ENCODE results near the gene NAPB.

The NAPB gene

DNA sequence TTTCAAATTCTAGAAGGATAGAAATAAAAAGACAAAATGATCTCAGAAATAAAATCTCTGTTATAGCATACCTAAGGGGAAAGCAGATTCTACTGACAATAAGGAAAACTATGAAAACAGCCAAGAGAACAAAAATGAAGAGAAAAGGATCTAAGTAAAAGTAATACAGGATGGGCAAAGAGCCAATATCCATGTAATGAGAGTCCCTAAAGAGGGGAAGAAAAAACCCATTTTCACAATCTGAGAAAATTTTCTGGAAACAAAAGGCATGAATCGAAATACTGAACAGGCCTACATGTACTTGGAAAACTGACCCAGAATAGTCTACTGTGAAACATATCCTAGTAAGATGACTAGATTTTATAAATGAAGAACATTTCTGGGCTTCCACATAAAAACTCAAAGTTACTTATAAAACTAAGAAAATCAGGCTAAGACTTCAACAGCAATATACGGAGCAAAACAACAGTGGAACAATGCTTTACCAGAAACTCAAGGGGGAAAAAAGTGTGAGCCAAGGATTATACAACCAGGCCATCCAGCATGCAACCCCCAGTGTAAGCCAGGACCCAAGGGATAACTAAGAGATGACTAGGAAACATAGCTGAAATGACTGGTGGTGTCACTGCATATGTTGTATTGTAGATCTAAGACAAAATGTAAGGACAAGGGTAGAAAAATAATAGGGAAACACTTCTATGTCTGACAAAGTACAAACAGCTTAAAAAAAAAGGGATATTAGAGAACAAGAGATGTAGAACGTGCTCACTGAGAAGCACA is 10.2 kb downstream of the NAPB start:
- TF ChIP-seq FOXP2 (optimal IDR thresholded peaks at IDR 0.05; ENCODE audit: borderline replicate concordance, extremely low read depth, extremely low read length, insufficient read depth) (no peak), POLR2AphosphoS5 (IDR thresholded peaks at IDR 0.05; ENCODE audit: low read depth, low read length) (no peak), TAF1 (IDR thresholded peaks at IDR 0.05; ENCODE audit: borderline replicate concordance, insufficient read depth, low read length) (no peak), SIN3A (IDR thresholded peaks at IDR 0.05; ENCODE audit: borderline replicate concordance, insufficient read depth, low read length) (no peak)
- TF ChIP-seq, protein P1, sequence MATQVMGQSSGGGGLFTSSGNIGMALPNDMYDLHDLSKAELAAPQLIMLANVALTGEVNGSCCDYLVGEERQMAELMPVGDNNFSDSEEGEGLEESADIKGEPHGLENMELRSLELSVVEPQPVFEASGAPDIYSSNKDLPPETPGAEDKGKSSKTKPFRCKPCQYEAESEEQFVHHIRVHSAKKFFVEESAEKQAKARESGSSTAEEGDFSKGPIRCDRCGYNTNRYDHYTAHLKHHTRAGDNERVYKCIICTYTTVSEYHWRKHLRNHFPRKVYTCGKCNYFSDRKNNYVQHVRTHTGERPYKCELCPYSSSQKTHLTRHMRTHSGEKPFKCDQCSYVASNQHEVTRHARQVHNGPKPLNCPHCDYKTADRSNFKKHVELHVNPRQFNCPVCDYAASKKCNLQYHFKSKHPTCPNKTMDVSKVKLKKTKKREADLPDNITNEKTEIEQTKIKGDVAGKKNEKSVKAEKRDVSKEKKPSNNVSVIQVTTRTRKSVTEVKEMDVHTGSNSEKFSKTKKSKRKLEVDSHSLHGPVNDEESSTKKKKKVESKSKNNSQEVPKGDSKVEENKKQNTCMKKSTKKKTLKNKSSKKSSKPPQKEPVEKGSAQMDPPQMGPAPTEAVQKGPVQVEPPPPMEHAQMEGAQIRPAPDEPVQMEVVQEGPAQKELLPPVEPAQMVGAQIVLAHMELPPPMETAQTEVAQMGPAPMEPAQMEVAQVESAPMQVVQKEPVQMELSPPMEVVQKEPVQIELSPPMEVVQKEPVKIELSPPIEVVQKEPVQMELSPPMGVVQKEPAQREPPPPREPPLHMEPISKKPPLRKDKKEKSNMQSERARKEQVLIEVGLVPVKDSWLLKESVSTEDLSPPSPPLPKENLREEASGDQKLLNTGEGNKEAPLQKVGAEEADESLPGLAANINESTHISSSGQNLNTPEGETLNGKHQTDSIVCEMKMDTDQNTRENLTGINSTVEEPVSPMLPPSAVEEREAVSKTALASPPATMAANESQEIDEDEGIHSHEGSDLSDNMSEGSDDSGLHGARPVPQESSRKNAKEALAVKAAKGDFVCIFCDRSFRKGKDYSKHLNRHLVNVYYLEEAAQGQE (IDR thresholded peaks at IDR 0.05; ENCODE audit: insufficient read depth in 1 of 2, low read depth in 2 of 2, low read length in 2 of 2), result no peak

DNA sequence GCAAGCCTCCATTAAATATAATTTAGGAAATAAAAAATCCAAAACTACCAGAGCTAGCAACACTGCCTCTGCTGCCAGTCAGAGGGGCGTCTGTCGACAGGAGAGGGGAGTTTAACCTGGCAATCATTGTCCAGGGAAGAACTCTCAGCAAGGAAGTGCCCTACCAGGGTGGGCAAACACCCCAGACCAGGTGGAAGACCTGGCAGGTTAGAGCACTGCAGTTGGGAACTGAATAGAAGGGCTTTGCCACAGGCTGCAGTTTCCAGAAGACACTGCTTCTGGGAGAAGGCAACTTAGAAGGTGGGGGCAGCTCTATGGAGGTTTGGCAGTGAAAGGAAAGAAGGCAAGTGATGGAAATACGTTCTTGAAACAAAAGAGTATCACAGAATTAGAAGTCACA is 11.5 kb downstream of the NAPB start:
- TF ChIP-seq POLR2AphosphoS5 (IDR thresholded peaks at IDR 0.05; ENCODE audit: low read depth, low read length) (no peak), TAF1 (IDR thresholded peaks at IDR 0.05; ENCODE audit: borderline replicate concordance, insufficient read depth, low read length) (no peak), FOXP2 (optimal IDR thresholded peaks at IDR 0.05; ENCODE audit: borderline replicate concordance, extremely low read depth, extremely low read length, insufficient read depth) (no peak), SIN3A (IDR thresholded peaks at IDR 0.05; ENCODE audit: borderline replicate concordance, insufficient read depth, low read length) (no peak)
- TF ChIP-seq, protein P1 (IDR thresholded peaks at IDR 0.05; ENCODE audit: insufficient read depth in 1 of 2, low read depth in 2 of 2, low read length in 2 of 2), result no peak

DNA sequence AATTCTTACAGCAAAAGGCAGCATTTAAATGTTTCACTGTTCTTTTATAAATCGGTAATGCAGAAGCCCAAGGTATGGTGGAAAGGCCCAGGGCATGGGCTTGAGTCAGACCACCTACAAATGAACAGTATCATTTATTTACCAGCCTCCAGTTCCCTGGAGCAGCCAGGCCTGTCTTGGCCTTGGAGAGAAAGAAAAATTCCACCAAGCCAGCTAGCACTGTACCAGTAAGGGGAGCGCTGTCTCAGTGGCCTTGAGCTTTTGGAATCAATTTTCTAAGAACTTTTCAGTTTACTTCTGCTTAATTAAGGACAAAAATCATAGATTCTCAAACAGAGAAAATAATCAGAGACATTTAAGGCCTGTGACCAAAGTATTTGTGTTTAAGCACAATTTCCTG is 12.3 kb downstream of the NAPB start:
- TF ChIP-seq SIN3A (IDR thresholded peaks at IDR 0.05; ENCODE audit: borderline replicate concordance, insufficient read depth, low read length), result no peak

DNA sequence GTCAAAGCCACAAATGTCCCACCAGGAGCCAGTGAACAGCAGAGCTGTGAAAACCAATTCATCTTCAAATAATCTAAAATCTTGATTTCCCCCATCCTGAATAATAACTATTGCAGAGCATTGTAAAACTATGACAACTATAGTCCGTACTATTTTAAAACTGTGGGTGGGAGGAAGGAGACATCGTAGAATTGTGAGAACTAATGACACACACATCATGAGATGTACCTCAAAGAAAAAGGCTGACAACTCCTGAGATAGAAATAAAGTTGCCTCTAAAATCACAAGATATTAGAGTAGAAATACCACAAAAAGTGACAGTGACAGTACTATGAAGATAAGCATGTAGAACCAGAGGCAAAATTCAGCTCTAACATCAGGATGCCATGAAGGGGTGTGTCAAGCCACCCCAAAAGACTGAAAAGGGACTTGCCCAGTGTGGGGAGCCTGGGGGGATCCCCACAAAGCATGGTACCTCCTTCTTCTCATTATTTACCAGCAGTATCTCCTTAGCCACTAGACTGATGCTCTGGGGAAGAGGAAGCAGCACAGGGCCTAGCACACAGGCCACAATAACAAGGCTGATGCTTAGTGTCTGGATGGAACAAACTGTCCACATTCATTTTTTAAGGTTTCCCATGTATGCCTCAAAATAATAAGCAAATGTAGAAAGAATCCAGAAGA is 13.4 kb downstream of the NAPB start:
- no peak for TF ChIP-seq POLR2AphosphoS5 (IDR thresholded peaks at IDR 0.05; ENCODE audit: low read depth, low read length)
- TF ChIP-seq, protein P1 (IDR thresholded peaks at IDR 0.05; ENCODE audit: insufficient read depth in 1 of 2, low read depth in 2 of 2, low read length in 2 of 2), result no peak
- TF ChIP-seq FOXP2 (optimal IDR thresholded peaks at IDR 0.05; ENCODE audit: borderline replicate concordance, extremely low read depth, extremely low read length, insufficient read depth), result no peak
- no peak for TF ChIP-seq TAF1 (IDR thresholded peaks at IDR 0.05; ENCODE audit: borderline replicate concordance, insufficient read depth, low read length)
- no peak for TF ChIP-seq SIN3A (IDR thresholded peaks at IDR 0.05; ENCODE audit: borderline replicate concordance, insufficient read depth, low read length)

DNA sequence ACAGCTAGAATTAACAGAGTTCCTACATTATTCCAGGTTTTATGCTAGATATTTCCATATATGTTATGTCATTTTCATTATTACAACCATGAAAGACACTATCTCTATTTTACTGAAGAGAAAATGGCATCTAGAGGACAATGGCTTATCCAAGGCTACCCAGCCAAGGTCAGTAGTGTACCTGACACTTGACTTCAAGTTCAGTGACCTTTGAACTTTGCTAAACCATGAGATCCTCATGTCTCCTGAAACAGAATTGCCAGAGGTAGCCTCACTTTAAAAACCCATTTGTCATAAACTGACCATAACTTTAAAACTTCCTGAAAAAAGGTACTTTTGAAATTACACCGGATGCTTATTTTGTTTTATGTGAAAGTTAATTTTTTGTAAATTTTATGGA is 14.4 kb downstream of the NAPB start:
- no peak for TF ChIP-seq POLR2AphosphoS5 (IDR thresholded peaks at IDR 0.05; ENCODE audit: low read depth, low read length)
- TF ChIP-seq TAF1 (IDR thresholded peaks at IDR 0.05; ENCODE audit: borderline replicate concordance, insufficient read depth, low read length), result no peak
- TF ChIP-seq SIN3A (IDR thresholded peaks at IDR 0.05; ENCODE audit: borderline replicate concordance, insufficient read depth, low read length), result no peak
- TF ChIP-seq, protein P1 (IDR thresholded peaks at IDR 0.05; ENCODE audit: insufficient read depth in 1 of 2, low read depth in 2 of 2, low read length in 2 of 2), result no peak
